DOHH2 (cell line): ENCODE data around the gene PCDH9.

ENCODE experiments used
- H3F3A ChIP-seq: fragments of 200-600 bp; sonication (generic), shearing (Covaris generic); 2 replicates; pipeline ENCODE4 v1.6.0; 2016; ENCODE audit warnings: antibody characterized with exemption, mild to moderate bottlenecking; ENCODE audit not compliant: control insufficient read depth, insufficient read depth
- H3K27ac ChIP-seq: fragments of 200-600 bp; sonication (generic); 2 replicates; pipeline ENCODE4 v1.5.1; 2014; ENCODE audit warnings: low read depth, mild to moderate bottlenecking, low read length, moderate library complexity
- H3K27me3 ChIP-seq: fragments of 200-600 bp; sonication (generic); 2 replicates; pipeline ENCODE4 v1.6.1; 2014; ENCODE audit warnings: mild to moderate bottlenecking, low read length, mixed read lengths; ENCODE audit not compliant: control insufficient read depth
- H3K36me3 ChIP-seq: fragments of 200-600 bp; sonication (generic); 2 replicates; pipeline ENCODE4 v1.6.1; 2014; ENCODE audit warnings: mild to moderate bottlenecking, low read length, moderate library complexity, mixed read lengths; ENCODE audit not compliant: control insufficient read depth
- H3K4me1 ChIP-seq: fragments of 200-600 bp; sonication (generic); 2 replicates; pipeline ENCODE4 v1.6.1; 2014; ENCODE audit warnings: mild to moderate bottlenecking, low read length, mixed read lengths; ENCODE audit not compliant: control insufficient read depth
- H3K4me2 ChIP-seq: fragments of 200-600 bp; sonication (generic); 2 replicates; pipeline ENCODE4 v1.6.0; 2014; ENCODE audit warnings: mild to moderate bottlenecking, low read length, moderate library complexity
- H3K4me3 ChIP-seq: fragments of 200-600 bp; sonication (generic); 2 replicates; pipeline ENCODE4 v1.5.1; 2014; ENCODE audit warnings: mild to moderate bottlenecking, low read length, mixed read lengths
- H3K79me2 ChIP-seq: fragments of 200-600 bp; sonication (generic); 2 replicates; pipeline ENCODE4 v1.6.1; 2014; ENCODE audit warnings: mild to moderate bottlenecking, low read length, mixed read lengths; ENCODE audit not compliant: control insufficient read depth
- H3K9me2 ChIP-seq: fragments of 200-600 bp; sonication (generic); replicated peaks from 2 replicates; pipeline ENCODE4 v1.6.1; 2014; ENCODE audit warnings: mild to moderate bottlenecking, low read length, mixed read lengths; ENCODE audit not compliant: control insufficient read depth
- H3K9me3 ChIP-seq: fragments of 200-600 bp; sonication (generic); 2 replicates; pipeline ENCODE4 v1.6.1; 2014; ENCODE audit warnings: antibody characterized with exemption, low read length, mixed read lengths; ENCODE audit not compliant: control insufficient read depth, insufficient read depth
- H4K20me1 ChIP-seq: fragments of 200-600 bp; sonication (generic); 2 replicates; pipeline ENCODE4 v1.6.0; 2014; ENCODE audit warnings: low read depth, mild to moderate bottlenecking, antibody characterized with exemption, low read length, moderate library complexity; ENCODE audit not compliant: control insufficient read depth, insufficient read depth
- EZH2phosphoT487 ChIP-seq: fragments of 200-600 bp; sonication (generic); IDR thresholded peaks from 2 replicates; pipeline ENCODE4 v1.6.1; 2017; ENCODE audit warnings: borderline replicate concordance, mild to moderate bottlenecking, antibody characterized with exemption, low read length, moderate library complexity, mixed read lengths
- TF ChIP-seq, protein P1 (sequence below): fragments of 200-600 bp; sonication (generic); IDR thresholded peaks from one replicate; pipeline ENCODE4 v1.5.1; 2014; ENCODE audit warnings: antibody characterized with exemption, mild to moderate bottlenecking, low read depth, low read length; ENCODE audit not compliant: poor library complexity, severe bottlenecking

Gene PCDH9

DNA sequence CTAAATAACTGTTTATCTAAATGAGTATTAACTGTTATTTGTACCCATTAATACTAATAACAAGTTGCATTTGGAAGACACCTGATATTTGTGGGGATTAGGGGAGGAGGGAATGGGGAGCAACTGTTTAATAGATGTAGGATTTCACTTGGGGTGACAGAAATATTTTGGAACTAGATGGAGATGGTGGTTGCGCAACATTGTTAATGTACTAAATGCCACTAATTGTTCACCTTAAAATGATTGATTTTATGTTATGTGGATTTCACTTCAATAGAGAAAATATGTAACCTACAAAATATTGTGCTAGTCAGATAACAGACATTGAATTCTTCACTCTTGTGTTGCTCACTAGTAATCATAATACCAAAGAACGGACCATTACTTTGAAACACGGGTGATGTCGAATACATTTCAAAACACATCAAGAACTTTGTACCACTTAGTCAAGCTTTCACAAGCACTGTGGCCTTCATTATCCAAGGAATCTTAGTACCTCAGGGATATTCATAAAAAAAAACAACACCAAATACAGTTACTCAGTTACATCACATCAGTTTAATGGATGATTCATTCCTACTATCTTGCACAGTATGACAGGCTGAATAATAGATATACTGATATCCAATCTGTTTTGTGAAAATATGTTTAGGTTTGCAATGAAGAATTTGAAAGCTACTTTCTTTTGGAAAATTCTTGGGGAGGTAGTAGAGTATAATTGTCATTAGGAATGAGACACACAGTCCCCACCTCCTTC is 721.8 kb downstream of the PCDH9 start:
- no peaks in the 10 kb centered on the region for H4K20me1 ChIP-seq
- H3K4me1 ChIP-seq, result no peaks in the 10 kb centered on the region
- no peaks in the 10 kb centered on the region for H3K27me3 ChIP-seq
- no peaks in the 10 kb centered on the region for H3K9me2 ChIP-seq
- no peak for TF ChIP-seq EZH2phosphoT487
- TF ChIP-seq, protein P1, sequence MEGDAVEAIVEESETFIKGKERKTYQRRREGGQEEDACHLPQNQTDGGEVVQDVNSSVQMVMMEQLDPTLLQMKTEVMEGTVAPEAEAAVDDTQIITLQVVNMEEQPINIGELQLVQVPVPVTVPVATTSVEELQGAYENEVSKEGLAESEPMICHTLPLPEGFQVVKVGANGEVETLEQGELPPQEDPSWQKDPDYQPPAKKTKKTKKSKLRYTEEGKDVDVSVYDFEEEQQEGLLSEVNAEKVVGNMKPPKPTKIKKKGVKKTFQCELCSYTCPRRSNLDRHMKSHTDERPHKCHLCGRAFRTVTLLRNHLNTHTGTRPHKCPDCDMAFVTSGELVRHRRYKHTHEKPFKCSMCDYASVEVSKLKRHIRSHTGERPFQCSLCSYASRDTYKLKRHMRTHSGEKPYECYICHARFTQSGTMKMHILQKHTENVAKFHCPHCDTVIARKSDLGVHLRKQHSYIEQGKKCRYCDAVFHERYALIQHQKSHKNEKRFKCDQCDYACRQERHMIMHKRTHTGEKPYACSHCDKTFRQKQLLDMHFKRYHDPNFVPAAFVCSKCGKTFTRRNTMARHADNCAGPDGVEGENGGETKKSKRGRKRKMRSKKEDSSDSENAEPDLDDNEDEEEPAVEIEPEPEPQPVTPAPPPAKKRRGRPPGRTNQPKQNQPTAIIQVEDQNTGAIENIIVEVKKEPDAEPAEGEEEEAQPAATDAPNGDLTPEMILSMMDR, result no peak
- no peaks in the 10 kb centered on the region for H3K36me3 ChIP-seq
- H3K4me3 ChIP-seq, result no peak overlapping the region
- no peaks in the 10 kb centered on the region for H3F3A ChIP-seq
- no peak overlapping the region for H3K27ac ChIP-seq
- H3K79me2 ChIP-seq, result no peaks in the 10 kb centered on the region
- H3K4me2 ChIP-seq, result no peak overlapping the region
- peaks cover 10% of the 10 kb centered on the region; the same call in 1 of the 2 replicates for H3K9me3 ChIP-seq

DNA sequence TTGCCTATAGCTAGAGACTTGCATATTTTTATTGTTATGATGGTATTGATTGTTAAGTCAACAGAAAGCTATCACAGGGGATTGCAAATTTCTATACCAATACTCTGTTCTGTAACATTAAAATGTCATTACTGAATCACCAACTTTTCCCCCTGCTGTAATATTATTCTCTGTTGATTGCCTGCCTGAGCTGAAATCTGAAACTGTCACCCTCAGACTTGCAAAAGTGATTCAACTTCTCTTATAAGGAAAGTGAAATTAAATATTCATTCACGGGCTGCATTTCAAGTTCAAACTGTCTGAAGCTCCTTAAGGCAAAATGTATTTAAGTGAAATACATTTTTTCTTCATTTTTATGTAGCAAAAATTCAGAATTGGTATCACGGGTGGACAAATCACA is 723.2 kb downstream of the PCDH9 start:
- H3K27me3 ChIP-seq, result no peaks in the 10 kb centered on the region

DNA sequence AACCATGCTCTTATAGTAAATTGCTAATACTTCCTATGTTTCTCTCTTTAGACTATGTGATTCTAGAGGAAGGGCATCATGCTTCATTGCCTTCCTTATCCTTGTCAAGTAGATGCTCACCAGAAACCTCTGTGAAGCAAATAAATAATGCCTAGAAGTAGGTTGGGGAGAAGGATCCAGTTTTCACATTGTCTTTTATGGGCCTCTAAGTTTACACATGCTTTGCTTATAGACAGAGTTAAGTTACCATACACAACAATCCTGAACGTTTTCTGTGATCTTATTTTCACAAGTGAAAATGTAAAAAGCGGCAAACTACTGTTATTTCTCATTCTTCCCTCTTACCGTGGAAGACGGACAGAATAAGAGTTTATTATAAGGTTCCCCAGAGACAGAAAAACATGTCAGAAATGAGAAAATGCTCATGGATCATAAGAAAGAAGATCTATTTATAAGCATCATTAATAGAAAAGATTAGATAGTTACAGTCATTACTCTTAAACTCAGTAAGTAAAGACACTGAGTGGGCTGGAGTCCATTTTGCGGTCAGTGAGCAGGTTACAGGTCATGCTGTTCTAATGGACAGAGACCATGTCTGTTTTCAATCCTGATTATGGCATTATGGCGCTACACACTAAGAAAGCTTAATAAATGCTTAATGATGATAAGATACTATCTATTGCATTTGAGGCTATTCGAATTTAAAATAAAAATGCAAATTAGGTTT is 723.9 kb downstream of the PCDH9 start:
- H3K4me2 ChIP-seq, result no peak overlapping the region
- H3F3A ChIP-seq, result no peaks in the 10 kb centered on the region
- no peaks in the 10 kb centered on the region for H3K36me3 ChIP-seq
- no peaks in the 10 kb centered on the region for H3K27me3 ChIP-seq
- no peaks in the 10 kb centered on the region for H3K4me1 ChIP-seq
- H4K20me1 ChIP-seq, result no peaks in the 10 kb centered on the region
- H3K9me2 ChIP-seq, result no peaks in the 10 kb centered on the region
- peaks cover 10% of the 10 kb centered on the region; the same call in 1 of the 2 replicates for H3K9me3 ChIP-seq
- H3K4me3 ChIP-seq, result no peak overlapping the region
- no peaks in the 10 kb centered on the region for H3K79me2 ChIP-seq
- H3K27ac ChIP-seq, result no peak overlapping the region
- TF ChIP-seq, protein P1, result no peak
- no peak for TF ChIP-seq EZH2phosphoT487

More for the DNA sequence above, 723.2 kb downstream of the PCDH9 start:
- peaks cover 10% of the 10 kb centered on the region; the same call in 1 of the 2 replicates for H3K9me3 ChIP-seq
- no peaks in the 10 kb centered on the region for H3K4me1 ChIP-seq
- no peak overlapping the region for H3K4me3 ChIP-seq
- no peaks in the 10 kb centered on the region for H3K79me2 ChIP-seq
- no peaks in the 10 kb centered on the region for H4K20me1 ChIP-seq
- H3K27ac ChIP-seq, result no peak overlapping the region
- no peaks in the 10 kb centered on the region for H3F3A ChIP-seq
- no peak for TF ChIP-seq EZH2phosphoT487
- TF ChIP-seq, protein P1, result no peak
- H3K4me2 ChIP-seq, result no peak overlapping the region
- H3K36me3 ChIP-seq, result no peaks in the 10 kb centered on the region
- no peaks in the 10 kb centered on the region for H3K9me2 ChIP-seq
